ENCODE data around the gene TSPAN2.
A peak's percentile ranks its signal among the peaks of the same experiment; 100 is the strongest.

Gene TSPAN2

DNA sequence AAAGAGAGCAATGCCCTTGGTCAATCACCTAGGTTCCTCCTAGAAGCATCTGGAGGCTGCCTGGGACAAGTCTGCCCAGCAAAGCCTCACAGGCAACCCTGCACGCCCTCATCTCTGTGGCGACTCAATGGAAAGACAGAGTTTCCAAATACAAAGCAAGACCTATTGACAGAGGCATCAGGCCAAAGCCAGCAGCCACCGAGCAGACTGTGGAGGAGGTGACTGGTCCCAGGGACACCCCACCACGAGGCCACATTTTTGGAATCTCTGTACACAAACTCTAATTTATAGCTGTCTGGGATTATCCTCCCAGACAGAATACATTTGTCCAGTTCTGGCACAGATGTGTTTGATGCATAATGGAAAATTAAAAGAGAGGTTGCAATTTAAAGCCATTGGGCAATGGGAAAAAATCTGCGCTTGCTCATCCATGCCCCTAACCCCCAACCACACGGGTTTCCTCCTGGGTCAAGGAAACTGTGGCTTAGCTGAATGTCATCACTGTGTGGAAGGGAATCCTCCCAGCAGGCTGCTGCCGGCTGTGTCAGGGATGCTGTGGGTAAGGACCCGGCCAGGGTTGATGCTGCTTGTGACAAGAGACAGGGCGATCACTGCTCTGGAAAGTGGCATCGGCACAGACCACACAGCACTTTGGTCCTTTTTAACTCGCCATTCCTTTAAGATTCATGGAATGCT, 14.3 kb downstream of the TSPAN2 start:
- no peak for DNase-seq (ENCODE audit: low read depth)

DNA sequence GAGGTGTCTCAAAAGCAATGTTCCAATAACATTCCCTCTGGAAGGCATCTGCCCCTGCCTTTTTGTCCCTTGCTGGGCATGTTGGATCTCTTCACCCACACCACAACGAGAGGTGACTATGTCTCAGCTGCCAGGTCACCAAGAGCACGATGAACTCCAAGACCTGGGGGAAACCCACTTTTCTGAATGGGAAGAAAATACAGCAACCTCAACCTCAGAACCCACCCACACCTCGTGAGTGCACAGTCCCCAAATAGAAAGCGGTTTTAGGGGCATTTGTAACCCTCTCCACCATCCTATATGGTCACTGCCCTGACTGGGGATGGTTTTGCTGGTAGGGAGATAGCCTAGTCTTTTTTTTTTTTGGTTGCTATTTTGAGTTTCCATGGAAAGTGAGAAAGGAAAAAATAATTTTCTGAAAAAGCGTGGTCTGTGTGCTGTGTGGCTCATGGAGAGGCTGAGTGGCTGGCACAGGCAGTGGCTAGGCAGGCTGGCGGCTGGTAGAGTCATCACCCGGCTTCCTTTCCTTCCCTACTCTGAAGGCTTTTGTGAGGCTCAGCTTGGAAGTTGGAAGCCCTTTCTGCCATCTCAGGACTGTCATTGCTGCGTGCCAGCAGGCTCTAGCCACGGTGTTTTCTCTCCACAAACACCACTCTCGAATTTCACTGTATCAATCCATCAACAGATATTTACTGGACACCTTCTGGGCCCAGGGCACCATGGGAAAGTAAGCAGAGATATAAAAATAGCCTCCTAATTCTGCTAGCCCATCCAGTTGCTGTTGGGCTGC, 15.8 kb downstream of the TSPAN2 start:
- DNase-seq (ENCODE audit: low read depth): peak; percentile 12

DNA sequence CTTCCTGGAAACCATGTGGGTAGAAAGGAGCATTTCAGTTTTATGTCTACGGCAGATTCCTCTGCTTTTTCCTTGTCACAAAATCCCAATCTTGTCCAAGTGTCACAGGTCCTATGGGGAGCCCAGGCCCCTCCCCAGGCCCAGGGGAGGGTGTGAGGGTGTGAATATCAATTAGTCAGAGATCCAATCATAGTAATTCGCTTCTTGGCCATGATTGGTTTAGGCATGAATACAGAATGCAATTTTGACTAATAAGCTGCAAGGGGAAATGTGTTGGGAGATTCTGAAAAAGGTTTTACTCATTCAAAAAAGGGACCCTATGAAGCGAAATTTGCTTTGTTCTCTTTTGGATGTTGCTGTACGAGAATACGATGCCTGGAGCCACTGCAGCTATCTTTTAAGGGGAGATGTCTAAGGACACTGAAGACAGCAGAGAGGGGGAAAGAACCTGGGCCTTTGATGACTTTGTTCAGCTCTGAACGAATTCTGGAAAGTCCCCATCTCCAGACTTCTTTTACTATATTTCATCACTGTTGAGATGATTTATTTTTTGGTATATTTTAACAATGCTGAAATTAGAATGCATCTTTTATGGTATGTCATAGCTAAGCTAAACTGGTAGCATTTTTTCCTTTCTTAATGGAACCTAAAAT, 18.2 kb downstream of the TSPAN2 start:
- no peak for DNase-seq (ENCODE audit: low read depth)

DNA sequence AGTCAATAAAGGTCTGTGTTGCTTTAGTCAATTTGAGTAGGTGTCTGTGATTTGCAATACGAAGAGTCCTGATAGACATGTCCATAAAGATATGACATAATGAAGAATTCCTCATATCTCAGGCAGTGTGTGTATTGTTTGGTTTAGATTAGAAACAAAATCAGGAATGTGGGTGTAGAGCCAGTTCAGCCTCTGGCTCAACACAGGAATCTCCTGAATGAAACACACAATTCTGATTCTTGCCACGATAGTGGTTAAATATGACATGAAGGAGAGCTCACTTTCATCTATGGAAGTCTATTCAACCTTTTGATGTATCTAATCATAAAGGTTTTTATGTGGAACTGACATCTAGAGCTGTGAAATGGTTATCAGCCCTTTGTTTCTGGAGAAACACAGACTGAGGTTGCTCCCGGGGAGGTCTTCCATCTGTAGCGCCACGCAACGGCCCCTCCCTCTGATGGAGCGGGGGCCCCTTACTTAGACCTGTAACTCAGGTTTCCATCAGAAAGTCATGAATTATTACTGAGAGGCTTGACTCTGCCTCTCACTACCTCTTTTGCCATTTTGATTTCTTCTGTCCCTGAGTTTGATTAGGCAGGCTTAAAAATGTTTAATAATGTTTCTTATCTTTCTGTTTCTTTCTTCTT, 19.5 kb downstream of the TSPAN2 start:
- DNase-seq (ENCODE audit: low read depth): no peak

DNA sequence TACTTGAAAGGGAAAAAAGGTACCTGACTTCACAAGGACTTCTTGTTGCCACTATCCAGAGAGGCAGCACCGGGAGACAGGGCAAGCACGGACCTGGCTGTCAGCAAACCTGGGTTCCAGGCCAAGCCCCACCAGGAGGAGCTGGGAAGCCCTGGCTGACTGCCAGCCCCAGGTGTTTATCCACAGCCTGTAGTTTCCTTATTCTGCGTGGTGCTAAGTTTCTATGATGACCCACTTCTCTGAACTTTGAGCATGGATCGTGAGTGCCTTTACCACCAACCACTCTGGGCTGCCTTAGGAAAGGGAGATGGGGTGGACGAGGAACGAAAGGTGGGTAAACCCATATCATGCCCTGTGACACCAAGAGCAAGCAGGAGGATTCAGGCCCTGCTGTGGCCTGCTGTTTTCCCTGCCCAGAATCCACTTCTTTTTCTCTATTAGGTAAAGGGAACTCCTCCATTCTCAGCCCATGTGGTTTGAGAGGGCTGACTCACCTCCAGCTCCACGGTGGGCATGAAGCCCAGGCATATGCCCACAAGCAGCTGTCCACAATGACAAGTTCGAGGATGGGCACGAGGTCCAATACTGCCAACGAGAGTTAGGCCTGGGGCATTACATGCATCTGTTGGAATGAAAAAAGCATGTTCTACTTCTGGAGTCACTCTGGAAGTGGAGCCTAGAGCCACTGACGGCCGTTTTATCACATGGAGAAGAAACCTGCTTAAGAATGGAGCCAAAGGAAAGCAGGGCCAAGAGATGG, 20.3 kb downstream of the TSPAN2 start:
- DNase-seq (ENCODE audit: low read depth): no peak

DNA sequence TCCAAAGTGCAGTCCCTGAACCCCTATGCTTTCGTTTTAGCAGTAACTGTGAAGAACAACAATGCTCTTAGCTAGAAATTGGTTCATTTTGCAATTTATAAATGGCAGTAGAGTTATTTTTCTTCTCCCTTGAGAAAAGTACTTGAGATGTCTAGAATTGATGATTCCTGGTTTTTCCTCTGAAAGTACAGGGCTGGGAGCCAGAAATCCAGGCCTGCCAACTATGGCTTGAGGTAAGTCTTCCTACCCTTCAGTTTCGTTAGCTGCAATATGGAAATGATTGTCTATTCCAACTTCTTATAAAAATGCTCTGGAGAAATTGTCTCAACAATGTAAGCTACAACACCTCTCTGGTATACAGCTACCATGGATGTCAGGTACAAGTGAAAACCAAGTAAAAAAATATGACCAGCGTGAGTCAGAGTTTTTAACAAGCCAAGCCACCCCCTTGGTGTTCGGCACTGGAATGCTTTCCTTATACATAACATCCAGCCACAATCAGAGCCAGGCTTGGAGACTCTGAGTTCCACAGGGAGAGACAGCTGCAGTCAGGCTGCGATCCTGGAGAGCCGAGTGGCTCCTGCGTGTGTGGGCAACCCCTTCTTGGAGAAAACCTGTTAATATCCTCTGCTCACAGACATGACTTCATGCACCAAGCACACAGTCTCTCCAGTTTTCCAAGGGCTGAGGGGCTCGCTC, 22.0 kb downstream of the TSPAN2 start:
- DNase-seq (ENCODE audit: low read depth): no peak

DNA sequence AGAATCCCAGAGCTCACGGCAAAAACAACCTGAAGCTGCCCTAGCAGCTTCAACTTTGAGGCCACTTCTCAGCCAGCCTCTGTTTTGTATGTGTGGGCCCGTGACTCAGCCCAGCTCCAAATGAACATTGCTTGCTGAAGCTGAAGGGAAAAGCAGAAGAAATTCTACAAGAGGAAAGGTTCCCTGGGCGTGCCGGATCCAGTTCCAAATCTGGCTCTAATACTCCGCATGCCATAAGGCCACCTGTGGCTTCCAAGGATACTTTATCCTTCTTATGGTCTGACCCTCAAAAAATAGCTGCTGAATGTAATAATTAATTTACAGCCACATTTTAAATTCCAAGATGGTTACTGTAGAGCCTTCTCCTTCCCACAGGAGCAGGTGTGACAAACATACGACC, 24.3 kb downstream of the TSPAN2 start:
- DNase-seq (ENCODE audit: low read depth): no peak

DNA sequence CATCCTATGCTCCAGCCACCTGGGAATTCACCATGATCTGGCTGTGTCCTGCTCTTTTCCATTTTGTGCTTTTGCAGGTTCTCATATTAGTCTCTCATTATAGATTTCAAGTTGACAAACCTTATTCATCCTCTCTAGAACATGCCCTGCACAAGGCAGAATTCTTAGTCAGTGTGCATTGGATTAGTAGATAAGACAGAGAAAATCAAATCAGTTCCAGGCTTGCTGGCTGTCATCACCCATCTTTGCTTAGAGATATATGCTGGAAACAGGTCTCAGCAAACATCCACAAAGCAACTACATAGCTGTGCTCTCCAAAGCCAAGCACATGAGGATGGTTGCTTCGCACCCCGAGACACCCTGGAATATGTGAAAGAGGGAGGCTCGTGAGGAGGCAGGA, 24.8 kb downstream of the TSPAN2 start:
- DNase-seq (ENCODE audit: low read depth): no peak

DNA sequence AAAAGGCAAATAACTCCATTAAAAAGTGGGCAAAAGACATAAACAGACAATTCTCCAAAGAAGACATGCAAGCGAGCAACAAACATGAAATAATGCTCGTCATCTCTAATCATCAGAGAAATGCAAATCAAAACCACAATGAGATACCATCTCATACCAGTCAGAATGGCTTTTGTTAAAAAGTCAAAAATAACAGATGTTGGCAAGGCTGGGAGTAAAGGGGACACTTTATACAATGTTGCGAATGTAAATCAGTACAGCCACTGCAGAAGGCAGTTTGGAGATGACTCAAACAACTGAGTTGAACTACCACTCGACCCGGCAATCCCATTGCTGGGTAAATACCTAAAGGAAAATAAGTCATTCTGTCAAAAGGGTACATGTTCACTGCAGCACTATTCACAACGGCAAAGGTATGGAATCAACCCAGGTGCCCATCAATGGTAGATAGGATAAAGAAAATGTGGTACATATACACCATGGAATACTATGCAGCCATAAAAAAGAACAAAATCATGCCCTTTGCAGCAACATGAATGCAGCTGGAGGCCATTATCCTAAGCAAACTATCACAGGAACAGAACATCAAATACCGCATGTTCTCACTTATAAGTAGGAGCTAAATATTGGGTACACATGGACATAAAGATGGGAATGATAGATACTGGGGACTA, 25.9 kb downstream of the TSPAN2 start:
- DNase-seq (ENCODE audit: low read depth): no peak

DNA sequence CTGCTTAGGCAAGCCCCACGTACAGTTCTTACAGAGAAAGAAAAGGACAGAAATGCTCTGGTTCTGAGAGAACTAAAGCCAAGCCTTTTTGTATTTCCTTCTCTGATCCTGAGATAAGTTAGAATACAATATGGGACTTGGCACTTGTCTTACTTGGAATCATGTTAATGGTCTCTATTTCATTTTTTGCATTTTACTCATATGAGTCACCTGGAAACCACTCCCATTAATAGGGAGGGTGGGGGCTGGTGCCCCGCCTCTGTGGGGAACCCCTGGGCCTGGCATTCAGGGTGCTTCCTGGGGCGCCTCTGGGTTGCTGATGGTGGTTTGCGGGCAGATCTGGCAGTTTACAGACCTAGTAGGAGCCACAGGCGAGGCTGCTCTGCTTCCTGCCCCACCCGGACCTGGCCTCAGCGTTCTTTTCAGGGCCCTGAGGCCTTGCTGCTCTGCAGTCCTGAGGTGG, 26.7 kb downstream of the TSPAN2 start:
- DNase-seq (ENCODE audit: low read depth): peak; percentile 74

DNA sequence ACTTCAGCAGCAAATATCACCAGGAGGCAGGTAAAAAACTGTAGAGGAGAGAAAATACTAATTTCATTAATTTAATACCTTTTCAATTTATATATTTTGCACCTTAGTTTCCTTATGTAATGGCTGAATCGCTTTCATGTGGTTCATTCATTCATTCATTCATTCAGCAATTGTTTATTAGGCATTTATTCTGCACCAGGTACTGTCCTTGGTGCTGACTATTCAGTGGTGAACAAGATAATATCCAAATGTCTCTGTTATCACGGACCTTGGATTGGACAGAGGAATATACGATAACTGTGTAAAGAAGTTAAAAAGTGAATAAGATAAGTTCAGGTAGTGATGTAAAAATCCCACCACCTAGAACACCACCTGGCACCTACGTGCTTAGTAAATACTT, 28.8 kb downstream of the TSPAN2 start:
- no peak for DNase-seq (ENCODE audit: low read depth)

DNA sequence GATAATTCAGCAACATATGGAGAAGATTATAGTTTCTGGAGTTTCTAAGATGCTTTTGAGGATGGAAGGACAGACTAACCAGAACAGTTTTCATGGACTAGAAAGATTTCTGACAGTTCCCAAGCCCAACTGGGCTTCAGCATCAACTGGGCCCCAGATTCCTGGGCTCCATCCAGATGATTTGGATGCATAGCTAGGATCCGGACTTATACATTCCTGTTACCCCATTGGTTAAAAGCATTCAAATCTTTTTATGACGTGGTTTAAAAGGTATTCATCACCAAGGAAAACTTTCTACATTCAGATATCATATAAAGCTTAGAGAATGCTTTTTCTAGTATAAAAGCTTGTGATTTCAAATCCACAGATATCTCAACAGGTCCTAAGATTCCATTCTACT, 30.0 kb downstream of the TSPAN2 start:
- DNase-seq (ENCODE audit: low read depth): no peak

DNA sequence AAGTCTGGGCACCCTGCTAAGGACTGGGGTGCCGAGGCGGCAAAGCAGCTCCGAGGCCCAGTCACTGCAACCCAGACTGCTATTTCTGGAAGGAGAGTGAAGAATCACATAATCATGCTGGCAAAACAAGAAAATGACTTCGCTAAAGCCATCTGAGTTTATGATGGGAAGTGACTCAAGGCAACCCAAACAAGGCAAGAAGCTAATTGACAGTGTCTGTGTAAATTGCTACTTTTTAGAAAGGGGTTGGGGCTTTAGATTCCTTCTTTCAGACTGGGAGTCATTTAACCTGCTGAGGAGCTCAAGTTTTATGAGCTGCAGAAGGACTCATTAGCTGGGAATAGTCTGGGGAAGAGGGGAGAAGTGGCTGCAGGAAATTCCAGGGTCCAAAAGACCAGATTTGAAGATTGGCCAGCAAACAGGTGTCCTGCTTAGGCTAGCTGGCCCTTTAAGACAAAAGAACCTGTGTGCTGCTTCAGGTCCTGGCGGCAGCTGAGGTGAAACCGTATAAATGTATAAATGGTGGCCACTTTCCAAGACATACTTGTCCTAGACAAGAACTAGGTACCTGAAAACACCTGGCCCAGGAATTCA, 31.5 kb downstream of the TSPAN2 start:
- DNase-seq (ENCODE audit: low read depth): no peak

DNA sequence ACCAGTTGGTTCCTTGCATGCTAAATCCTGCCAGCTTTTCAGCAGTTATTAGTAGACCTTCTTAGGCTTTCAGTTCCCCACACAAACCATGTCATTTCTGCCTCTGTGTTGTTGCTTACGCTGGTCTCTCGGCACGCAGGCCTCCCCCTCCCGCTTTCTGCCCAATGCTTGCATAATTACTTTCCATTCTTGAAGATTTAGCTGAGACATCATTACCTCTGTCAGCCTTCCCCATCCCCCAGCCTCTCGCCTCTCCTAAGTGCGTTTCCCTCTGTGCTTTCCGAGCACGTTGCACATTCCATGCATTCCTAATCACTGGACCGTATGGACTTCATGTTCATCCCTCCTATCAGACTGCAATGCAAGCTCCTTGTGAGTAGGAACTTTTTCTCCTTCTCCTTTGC, 32.9 kb downstream of the TSPAN2 start:
- no peak for DNase-seq (ENCODE audit: low read depth)

DNA sequence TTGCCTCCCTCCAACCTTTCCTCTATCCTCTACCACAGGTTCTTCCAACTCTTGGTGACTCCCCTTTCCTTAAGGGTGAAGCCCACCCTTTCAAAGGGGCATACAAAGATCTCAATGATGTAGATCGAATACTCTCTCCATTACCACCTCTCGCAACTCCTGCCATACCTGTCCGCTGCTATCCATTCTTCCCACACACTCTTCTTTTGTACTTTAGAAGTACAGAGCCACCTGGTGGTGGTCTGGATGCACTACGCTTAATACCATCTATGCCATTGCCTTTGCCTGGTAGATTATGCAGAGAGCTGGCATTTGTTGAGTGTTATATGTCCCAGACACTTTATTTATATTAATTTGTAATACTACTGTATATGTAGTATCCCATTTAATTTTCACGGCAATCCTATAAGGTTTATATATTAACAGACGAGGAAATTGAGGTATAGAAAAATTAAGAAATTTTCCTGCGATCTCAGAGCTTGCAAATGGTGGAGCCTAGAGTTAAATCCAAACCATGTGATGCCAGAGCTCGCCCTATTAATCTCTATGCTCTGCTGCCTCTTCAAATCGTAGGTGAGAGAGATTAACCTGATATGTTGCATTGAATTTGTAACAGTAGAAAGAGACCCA, 36.7 kb downstream of the TSPAN2 start:
- peak; percentile 38 for DNase-seq (ENCODE audit: low read depth)

DNA sequence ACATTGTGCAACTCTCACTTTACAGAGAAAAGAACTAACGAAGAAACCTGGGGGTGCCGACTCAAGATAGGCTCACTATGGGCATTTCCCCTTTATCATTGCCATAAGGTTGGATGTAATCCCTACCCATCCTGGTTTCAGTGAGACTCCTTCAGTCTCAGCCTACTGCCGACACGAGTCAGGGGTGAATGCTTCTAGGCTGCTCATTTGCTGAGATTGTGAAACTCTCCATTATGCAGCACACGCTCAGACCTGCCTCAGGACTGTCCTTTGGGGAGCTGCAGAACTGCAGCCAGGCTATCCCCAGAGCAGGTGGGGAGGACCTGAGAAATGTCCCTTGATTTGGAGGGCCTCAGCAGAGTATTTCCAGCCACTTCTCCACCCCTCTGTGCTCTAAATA, 37.5 kb downstream of the TSPAN2 start:
- DNase-seq (ENCODE audit: low read depth): no peak

DNA sequence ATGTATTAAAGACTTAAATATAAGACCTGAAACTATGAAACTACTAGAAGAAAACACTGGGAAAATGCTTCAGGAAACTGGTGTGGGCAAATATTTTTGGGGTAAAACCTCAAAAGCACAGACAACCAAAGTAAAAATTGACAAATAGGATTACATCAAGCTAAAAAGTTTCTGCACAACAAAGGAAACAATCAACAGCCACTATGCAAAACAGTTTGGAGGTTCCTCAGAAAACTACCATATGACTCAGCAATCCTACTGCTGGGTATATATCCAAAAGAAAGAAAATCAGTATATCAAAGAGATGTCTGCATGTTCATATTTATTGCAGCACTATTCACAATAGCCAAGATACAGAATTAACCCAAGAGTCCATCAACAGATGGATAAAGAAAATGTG, 42.6 kb downstream of the TSPAN2 start:
- no peak for DNase-seq (ENCODE audit: low read depth)

DNA sequence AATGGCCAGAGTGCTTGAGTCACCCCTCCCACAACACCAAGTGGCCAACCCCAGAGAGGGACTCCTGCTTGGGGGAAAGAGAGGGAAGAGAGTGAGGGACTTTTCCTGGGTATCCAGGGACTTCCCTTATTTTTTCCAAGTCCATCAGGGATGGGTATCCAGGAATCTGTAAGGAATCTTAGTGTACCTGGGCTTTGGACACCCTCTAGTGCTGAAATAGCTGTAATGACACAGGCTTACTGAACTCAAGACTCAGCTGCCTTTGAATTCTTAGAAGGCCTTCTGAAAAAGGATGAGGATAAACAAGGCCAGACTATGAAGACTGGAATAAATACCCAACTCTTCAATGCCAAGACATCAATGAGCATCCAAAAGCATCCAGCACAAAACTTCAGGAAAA, 47.6 kb downstream of the TSPAN2 start:
- DNase-seq (ENCODE audit: low read depth): no peak

DNA sequence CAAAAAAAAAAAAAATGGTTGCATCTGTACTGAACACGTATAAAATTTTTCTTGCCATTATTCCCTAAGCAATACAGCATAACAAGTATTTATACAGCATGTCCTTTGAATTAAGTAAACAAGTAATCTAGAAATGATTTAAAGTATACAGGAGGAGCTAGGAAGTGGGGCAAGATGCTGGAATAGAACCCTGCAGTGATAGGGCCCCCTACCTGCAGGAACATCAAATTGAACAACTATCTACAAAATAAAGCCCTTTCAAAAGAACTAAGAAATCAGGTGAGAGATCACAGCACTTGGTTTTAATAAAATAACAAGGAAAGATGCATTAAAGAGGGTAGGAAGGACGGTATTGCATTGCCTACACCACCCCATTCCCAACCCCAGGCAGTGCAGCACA, 48.8 kb downstream of the TSPAN2 start:
- no peak for DNase-seq (ENCODE audit: low read depth)

Measured in activated T-cell treated with anti-CD3 and anti-CD28 coated beads for 48 hours (primary cell).